ENCODE results near the gene CEP43.

- TF ChIP-seq CTCF (IDR thresholded peaks at IDR 0.05) (no peak), EZH2 (IDR thresholded peaks at IDR 0.05) (no peak), EZH2phosphoT487 (IDR thresholded peaks at IDR 0.05) (no peak)
These were observed 697 bp upstream of the CEP43 start for GRCh38 chr6:166998256-166999144.

All from neural progenitor cell (in vitro differentiated cells).